GM21515 (cell line): Measurements from ENCODE around the gene MYCBPAP.

Experiments
- ATAC-seq: cut with Tn5 transposase; IDR thresholded peaks from one replicate; pipeline ENCODE4 v1.9.1; 2021; ENCODE audit not compliant: unreplicated experiment

MYCBPAP gene

GRCh38 chr17:50536683-50537646, 28.7 kb downstream of the MYCBPAP start:
- no peak for ATAC-seq

DNA sequence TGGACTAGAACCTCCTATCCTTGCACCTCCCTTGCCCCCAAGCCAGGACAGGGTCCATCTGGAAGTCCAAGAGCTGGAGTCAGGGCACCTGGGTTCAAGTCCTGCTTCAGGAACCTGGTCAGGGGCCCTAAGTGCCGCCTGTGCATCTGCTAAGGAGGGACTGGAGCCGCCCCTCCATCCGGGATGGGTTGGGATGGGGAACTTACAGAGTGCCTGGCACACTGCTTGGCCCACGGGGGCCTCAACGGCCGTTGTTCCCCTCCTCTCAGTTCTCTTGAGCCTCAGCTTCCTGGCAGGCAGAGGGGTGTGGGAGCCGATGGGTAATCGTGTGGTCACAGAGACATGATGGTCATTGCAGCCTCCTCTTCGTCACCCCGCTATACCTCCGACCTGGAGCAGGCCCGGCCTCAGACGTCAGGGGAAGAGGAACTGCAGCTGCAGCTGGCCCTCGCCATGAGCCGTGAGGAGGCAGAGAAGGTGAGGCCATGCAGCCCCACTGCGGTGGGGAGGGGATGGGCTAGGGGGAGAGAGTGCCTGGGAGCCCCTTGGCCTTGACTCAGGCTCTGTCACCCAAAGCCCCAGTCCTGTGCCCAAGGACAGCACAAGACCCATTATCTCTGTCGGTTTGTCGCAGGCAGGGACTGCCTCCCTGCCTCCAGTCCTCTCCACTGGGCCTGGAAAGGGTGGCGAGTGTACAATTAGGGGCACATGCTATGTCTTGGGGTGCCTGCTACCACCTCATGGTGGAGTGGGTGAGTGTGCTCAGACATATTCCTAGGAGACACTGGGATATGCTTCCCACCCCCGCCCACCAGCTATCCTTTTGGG, 29.7 kb downstream of the MYCBPAP start:
- ATAC-seq, result no peak

GRCh38 chr17:50538549-50539410, 30.5 kb downstream of the MYCBPAP start:
- ATAC-seq, result no peak

DNA sequence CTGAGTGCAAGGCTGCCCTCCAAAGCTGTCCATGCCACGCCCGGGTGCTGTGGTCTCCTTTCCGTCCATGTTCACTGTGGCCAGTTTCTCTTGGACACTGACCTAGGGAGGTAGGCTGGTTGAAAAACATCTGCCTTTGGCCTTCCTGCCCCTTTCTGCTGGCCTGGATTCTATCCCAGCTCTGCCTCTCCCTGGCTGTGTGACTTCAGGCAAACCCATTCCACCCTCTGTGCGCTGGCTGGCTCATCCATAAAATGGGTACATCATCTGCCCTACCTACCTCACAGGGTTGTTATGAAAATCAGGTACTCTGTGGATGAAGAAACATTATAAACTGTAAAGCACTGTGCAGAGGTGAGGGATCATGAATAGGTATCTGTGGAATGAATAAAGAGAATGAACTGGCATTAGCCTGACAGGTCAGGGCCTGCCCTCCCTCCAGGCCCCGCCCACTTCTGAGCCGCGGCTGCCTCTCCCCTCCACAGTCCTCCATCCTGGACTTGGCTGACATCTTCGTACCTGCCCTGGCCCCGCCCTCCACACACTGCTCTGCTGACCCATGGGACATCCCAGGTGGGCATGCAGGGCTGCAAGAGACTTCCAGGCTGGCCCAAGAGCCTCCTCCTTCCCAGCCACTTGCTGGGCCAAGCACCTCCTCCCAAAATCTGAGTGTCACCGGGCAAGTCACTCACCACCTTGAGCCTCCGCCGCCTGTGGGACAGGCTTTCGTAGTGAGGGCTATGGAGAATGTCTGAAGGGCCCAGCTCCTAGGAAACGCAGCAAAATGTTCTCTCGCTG, 31.7 kb downstream of the MYCBPAP start:
- ATAC-seq, result no peak

GRCh38 chr17:50540560-50541401, 32.5 kb downstream of the MYCBPAP start:
- no peak for ATAC-seq

- no peak for ATAC-seq
Observed at GRCh38 chr17:50541402-50541715, 33.1 kb downstream of the MYCBPAP start.

GRCh38 chr17:50541716-50542688, 33.8 kb downstream of the MYCBPAP start:
- peak; percentile 69 for ATAC-seq

DNA sequence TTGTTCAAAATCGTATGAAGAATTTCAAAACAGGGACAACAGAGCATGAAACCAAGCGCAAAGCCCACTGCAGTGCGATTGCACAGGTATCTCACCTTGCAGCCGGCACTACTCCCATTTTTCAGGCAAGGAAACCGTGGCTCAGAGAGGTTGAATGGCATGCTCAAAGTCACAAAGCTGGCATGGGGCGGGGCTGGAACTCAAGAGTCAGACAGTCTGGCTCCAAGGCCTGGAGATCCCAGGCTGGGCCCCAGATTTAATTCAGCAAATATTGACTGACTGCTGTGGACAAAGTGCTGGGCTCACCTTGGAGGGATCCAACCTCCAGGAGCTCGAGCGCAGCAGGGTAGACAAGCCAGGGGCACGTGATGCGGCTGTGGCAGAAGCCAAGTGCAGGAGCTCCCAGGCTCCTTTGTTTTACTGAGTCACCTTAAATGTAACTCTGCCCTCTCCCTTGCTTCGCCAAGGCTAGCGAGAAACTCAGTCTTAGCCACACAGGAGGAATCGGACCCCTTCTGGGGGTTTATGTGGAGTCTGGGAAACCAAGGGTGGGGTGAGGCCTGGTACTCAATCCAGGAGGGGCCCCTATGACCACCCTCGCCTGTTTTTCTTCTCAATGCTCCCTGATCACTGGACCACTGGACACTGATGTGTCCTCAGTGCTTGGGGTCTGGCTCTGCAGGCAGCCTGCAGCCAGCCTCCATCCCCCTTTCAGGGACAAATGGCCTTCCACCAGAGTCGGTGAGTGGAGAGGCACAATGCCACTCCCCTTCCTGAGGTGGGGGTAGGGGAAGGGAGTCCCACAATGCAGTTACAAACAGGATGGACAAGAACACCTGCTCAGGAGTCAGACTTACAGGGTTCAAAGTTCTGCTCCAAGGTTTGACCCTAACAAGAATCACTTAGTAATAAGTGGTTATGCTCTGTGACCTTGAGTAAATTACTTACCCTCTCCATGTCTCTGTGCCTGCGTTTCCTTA, 34.8 kb downstream of the MYCBPAP start:
- ATAC-seq, result no peak

DNA sequence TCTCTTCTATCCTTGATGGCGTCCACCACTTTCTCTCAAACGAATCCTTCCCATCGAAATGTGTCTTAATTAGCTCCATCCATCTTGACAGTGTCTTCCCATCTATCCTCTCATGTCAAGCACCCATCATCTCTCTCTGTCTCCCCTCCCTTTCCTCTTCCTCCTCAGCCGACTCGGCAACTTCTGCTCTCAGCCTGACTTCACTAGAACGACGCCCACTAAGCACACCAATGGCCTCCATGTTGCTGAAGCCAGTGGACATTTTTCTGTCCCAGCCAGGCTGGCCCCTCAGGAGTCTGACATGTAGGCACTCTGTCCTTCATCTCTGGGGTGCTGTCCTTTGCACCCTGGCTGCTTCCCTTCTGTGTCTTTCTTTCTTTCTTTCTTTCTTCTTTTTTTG, 36.3 kb downstream of the MYCBPAP start:
- ATAC-seq, result no peak

DNA sequence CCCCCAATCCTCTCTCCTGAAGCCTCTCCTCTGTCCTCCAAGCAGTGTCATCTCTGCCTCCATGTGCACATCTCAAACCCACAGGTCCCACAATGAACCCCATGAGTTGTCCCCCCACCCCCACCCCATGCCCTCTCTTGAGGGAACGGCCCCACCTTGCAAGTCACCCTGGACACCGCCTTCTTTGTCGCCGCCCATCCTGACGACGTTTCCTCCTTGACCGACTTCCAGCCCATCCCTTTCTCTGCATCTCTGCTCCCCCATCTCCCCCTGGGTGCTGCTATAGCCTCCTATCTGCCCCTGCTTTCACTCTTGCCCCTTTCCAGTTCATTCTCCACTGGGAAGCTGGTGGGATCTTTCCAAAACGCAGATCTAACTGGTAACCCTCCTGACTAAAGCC, 37.1 kb downstream of the MYCBPAP start:
- no peak for ATAC-seq

DNA sequence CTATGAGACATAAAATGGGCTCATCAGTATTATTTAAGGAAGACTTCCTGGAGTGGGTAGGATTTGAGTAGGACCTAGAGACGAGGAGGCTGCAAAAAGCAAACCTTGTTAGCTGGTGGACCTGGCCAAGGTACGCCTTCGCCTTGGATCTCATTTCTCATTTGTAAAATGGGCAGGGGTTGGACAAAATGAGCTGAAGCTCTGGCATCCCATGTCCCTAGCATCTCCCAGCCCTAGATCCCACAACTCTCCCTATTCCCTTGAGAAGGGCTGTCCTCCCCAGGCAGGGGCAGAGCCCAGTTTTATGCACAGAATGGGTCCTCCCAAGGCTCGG, 38.4 kb downstream of the MYCBPAP start:
- ATAC-seq, result no peak

- ATAC-seq, result peak; percentile 63
Observed at GRCh38 chr17:50547035-50547735, 38.9 kb downstream of the MYCBPAP start, which contains the start of gene SPATA20. TSS of gene SPATA20 (plus strand) at chr17:50547174. CDS start at chr17:50547209, 35 bp downstream.

DNA sequence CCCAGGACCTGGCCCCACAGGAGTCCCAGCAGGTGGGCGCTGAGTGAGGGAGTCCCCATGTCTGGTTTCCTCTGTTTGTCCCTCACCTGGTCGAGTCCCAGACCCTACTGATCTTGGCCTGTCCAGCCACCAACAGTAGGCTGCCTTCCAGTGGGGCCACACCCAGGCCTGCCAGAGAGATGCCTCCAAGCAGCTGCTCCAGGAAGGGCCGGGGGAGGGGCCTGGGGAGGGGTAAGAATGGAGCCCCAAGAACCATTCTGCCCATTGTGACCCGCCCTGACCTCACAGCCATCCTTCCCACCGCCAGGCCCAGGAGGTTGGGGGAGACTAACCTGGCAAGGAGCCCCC, 39.5 kb downstream of the MYCBPAP start:
- no peak for ATAC-seq

- no peak for ATAC-seq
Observed at GRCh38 chr17:50548831-50549230, 40.6 kb downstream of the MYCBPAP start.

DNA sequence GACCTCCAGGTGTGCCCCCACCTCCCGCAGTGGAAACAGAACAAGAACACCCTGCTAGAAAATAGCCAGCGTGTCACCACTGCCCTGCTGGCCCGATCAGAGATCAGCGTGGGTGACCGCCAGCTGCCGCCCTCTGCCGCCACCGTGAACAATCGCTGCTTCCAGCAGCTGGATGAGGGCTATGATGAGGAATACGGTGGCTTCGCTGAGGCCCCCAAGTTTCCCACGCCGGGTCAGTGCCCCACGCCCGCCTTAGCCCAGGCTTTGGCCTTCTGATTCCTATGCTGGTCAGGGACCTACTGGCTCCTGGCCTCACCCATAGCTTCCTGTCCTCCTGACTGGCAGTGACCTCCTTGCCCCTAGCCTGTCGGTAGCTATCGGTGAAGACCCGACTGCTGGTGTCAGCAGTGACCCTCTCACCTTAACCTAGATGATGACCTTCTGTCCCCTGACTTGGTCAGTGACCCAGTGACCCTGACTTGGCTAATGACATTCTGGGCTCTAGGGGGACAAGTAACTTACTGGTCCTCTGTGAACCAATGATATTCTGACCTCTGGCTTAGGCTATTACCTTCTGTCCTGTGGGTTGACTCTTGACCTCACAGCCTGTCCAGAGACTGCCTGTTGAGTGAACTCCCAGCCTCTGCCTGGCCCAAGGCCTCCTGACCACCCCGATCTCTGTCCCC, 41.2 kb downstream of the MYCBPAP start:
- ATAC-seq, result no peak

DNA sequence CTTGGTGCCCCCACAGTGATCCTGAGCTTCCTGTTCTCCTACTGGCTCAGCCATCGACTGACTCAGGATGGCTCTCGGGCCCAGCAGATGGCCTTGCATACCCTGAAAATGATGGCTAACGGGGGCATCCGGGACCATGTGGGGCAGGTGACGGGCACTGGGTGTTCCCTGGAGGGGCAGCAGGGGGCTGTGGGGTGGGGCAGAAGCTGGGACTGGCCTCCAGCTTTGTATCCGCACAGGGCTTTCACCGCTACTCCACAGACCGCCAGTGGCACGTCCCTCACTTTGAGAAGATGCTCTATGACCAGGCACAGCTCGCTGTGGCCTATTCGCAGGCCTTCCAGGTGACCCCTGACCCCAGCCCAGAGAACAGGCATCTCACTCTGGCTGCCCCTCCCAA, 41.7 kb downstream of the MYCBPAP start:
- no peak for ATAC-seq
